ENCODE measurements around the gene ID1. TPM values are rescaled to one million over a fixed set of nuclear protein-coding genes. Genes with fewer than 3 reads are reported as not detected.

ID1 gene
- total and polyA plus RNA-seq, 4 experiments from 2014 or later: 0.49 to 1.4 (median 0.50) TPM; not detected in 1

DNA sequence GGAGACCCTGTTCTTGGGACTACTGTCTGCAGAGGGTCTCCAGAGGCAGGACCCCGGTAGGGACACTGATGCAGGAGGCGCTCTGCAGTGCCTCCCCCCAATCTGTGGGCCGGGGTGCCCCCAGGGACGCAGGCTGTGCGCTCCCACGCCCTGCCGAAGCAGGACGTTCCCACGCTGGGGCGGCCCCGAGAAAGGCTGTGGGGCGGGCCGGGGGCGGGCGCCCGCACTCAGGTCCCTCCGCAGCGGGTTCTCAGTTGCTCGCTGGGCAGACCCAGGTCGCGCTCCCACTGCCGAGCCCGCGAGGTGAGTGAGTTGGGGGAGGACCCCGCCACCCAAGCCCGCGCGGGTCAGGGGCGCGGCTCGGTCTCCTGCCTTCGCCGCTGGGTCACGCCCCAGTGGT, 32.6 kb downstream of the ID1 start, which contains the start of gene COX4I2:
Gene COX4I2 (plus strand): TSS at position 253 of the 400 bp plus-strand sequence. CDS start 1,106 bp downstream, outside the sequence.
- POLR2A ChIA-PET (ENCODE audit: partially characterized antibody): no interaction called here
- Histone ChIP-seq H3K4me1 (ENCODE audit: insufficient read depth, low read length) (no peaks in the 10 kb centered on the region), H3K27me3 (ENCODE audit: insufficient read depth, low read length) (no peaks in the 10 kb centered on the region), H3K27ac (ENCODE audit: low read depth, low read length) (no peak within 1 kb of the TSS), H3K4me3 (ENCODE audit: low read length in 2 of 2) (no peak within 1 kb of the TSS), H3K36me3 (ENCODE audit: insufficient read depth, low read length) (no peaks in the 10 kb centered on the region), H3K9me3 (ENCODE audit: control insufficient read depth in 1 of 2, low read length in 2 of 2) (no peaks in the 10 kb centered on the region)
- Mint-ChIP-seq H3K4me3 (no peak within 1 kb of the TSS), H3K36me3 (no peaks in the 10 kb centered on the region), H3K4me1 (peaks cover 0 to 1% (median under 1%) of the 10 kb centered on the region in 4 donors), H3K9me3 (no peaks in the 10 kb centered on the region), H3K27ac (no peak within 1 kb of the TSS), H3K27me3 (peaks cover 3 to 4% of the 10 kb centered on the region in 2 donors)
- CTCF ChIA-PET (ENCODE audit: partially characterized antibody): no interaction called here
- no peak for DNase-seq
- intact Hi-C loops (cut with micrococcal nuclease): no loop called here

DNA sequence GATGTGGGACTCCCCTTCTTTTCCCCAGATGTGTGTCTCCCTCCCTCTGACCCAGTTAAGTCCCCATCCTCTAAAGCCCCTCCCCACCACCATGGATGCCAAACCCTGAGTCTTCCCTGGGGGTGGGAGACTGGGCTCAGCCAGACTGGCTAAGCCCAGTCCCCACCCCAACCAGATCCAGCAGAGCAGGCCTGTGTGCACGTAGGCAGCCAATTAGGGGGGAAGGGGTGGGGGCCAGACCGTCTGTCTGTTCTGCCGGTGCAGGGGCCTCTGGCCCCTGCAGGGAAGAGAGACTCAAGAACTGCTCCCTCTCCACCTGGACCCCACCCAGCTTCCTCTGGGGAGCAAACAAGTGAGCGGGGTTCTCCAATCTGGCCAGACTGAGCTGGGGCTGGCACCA, 33.2 kb downstream of the ID1 start:
- intact Hi-C loops (cut with micrococcal nuclease): no loop called here
- Histone ChIP-seq H3K4me1 (ENCODE audit: insufficient read depth, low read length) (no peaks in the 10 kb centered on the region), H3K4me3 (ENCODE audit: low read length in 2 of 2) (no peak overlapping the region), H3K27me3 (ENCODE audit: insufficient read depth, low read length) (no peaks in the 10 kb centered on the region), H3K27ac (ENCODE audit: low read depth, low read length) (no peak overlapping the region), H3K36me3 (ENCODE audit: insufficient read depth, low read length) (no peaks in the 10 kb centered on the region), H3K9me3 (ENCODE audit: control insufficient read depth in 1 of 2, low read length in 2 of 2) (no peaks in the 10 kb centered on the region)
- DNase-seq: no peak
- ChIA-PET POLR2A (ENCODE audit: partially characterized antibody) (no interaction called here), CTCF (ENCODE audit: partially characterized antibody) (no interaction called here)
- Mint-ChIP-seq H3K36me3 (no peaks in the 10 kb centered on the region), H3K4me3 (no peak overlapping the region), H3K4me1 (peaks cover 5 to 7% (median 6%) of the 10 kb centered on the region in 4 donors), H3K27ac (no peak overlapping the region), H3K9me3 (peaks cover 0 to 2% (median 0%) of the 10 kb centered on the region in 8 donors), H3K27me3 (peaks cover 5 to 7% of the 10 kb centered on the region in 2 donors)

DNA sequence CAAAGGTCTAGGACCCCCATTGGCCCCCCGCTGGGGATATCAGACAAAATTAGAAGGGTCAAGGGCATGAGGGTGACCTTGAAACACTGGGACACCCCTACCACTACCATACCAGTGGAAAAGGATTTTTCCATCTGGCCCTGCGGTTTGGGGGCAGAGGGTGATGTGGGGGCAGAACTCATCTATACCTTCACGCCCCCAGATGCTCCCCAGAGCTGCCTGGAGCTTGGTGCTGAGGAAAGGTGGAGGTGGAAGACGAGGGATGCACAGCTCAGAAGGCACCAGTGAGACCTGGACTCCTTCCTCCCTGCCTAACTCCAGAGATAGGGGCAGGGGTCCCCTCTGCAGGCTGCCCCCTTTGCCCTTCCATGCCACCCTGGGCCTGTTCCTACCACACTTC, 33.7 kb downstream of the ID1 start:
- Mint-ChIP-seq H3K4me3 (no peak overlapping the region), H3K4me1 (peaks cover 5 to 10% (median 6%) of the 10 kb centered on the region in 4 donors), H3K27me3 (peaks cover 5 to 7% of the 10 kb centered on the region in 2 donors), H3K9me3 (peaks cover 0 to 2% (median 0%) of the 10 kb centered on the region in 8 donors), H3K27ac (no peak overlapping the region), H3K36me3 (no peaks in the 10 kb centered on the region)
- POLR2A ChIA-PET (ENCODE audit: partially characterized antibody): no interaction called here
- CTCF ChIA-PET (ENCODE audit: partially characterized antibody): no interaction called here
- H3K4me1 ChIP-seq (ENCODE audit: insufficient read depth, low read length): no peaks in the 10 kb centered on the region
- intact Hi-C loops (cut with micrococcal nuclease): no loop called here
- H3K27me3 ChIP-seq (ENCODE audit: insufficient read depth, low read length): no peaks in the 10 kb centered on the region
- no peaks in the 10 kb centered on the region for H3K36me3 ChIP-seq (ENCODE audit: insufficient read depth, low read length)
- no peak overlapping the region for H3K4me3 ChIP-seq (ENCODE audit: low read length in 2 of 2)
- no peak overlapping the region for H3K27ac ChIP-seq (ENCODE audit: low read depth, low read length)
- no peak for DNase-seq
- no peaks in the 10 kb centered on the region for H3K9me3 ChIP-seq (ENCODE audit: control insufficient read depth in 1 of 2, low read length in 2 of 2)

DNA sequence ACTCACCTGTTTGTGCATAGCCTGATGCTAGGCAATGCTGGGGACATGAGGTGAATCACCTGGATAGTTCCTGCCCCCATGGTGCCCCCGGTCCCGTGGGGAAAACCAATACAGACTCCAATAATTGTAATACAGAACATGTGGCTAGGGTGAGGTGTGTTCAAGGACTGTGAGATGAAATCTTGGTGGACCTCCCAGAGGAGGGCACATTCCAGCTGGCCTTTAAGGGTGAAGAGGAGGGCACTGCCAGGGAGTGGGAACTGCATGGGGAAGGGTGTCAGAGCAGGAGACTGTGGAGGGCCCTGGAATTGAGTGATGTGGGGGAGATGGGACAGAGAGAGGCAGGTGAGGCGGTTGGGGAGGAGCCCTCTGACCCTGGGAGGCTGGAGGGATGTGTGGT, 35.2 kb downstream of the ID1 start:
- Mint-ChIP-seq H3K4me1 (peaks cover 5 to 10% (median 6%) of the 10 kb centered on the region in 4 donors), H3K27me3 (peaks cover 5 to 7% of the 10 kb centered on the region in 2 donors), H3K36me3 (no peaks in the 10 kb centered on the region), H3K9me3 (peaks cover 0 to 2% (median 0%) of the 10 kb centered on the region in 8 donors), H3K27ac (peak overlapping the region in 1 of 7 donors; percentile 11), H3K4me3 (no peak overlapping the region)
- no peaks in the 10 kb centered on the region for H3K36me3 ChIP-seq (ENCODE audit: insufficient read depth, low read length)
- no peak overlapping the region for H3K27ac ChIP-seq (ENCODE audit: low read depth, low read length)
- no peak for DNase-seq
- CTCF ChIA-PET (ENCODE audit: partially characterized antibody): interaction anchor here (1.1 kb wide), 1 partner anchor 21 kb away, joined by 3 read pairs; no protein-coding TSS in a partner anchor
- intact Hi-C loops (cut with micrococcal nuclease): no loop called here
- H3K9me3 ChIP-seq (ENCODE audit: control insufficient read depth in 1 of 2, low read length in 2 of 2): no peaks in the 10 kb centered on the region
- no peak overlapping the region for H3K4me3 ChIP-seq (ENCODE audit: low read length in 2 of 2)
- POLR2A ChIA-PET (ENCODE audit: partially characterized antibody): no interaction called here
- H3K27me3 ChIP-seq (ENCODE audit: insufficient read depth, low read length): no peaks in the 10 kb centered on the region
- no peaks in the 10 kb centered on the region for H3K4me1 ChIP-seq (ENCODE audit: insufficient read depth, low read length)

DNA sequence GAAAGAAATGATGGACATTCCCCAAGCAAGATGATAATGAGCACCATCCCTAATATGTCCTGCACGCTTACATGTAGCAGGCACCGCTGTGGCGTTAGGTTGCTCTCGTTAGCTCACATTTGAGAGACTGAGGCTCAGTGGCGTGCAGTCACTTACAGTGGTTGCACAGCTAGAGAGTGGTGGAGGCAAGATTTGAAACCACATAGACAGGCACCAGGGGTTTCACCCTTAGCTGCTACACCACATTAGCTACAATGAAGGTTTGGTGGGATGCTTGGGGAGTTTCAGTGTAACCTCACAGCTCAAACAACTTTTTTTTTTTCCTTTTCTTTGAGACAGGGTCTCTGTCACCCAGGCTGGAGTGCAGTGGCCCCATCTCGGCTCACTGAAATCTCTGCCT, 36.3 kb downstream of the ID1 start:
- intact Hi-C loops (cut with micrococcal nuclease): no loop called here
- no peaks in the 10 kb centered on the region for H3K27me3 ChIP-seq (ENCODE audit: insufficient read depth, low read length)
- Mint-ChIP-seq H3K4me1 (peaks cover 5 to 10% (median 6%) of the 10 kb centered on the region in 4 donors), H3K36me3 (no peaks in the 10 kb centered on the region), H3K27me3 (peaks cover 5 to 8% of the 10 kb centered on the region in 2 donors), H3K9me3 (peaks cover 0 to 2% (median 0%) of the 10 kb centered on the region in 8 donors), H3K4me3 (no peak overlapping the region), H3K27ac (no peak overlapping the region)
- no peaks in the 10 kb centered on the region for H3K9me3 ChIP-seq (ENCODE audit: control insufficient read depth in 1 of 2, low read length in 2 of 2)
- no peak overlapping the region for H3K4me3 ChIP-seq (ENCODE audit: low read length in 2 of 2)
- H3K4me1 ChIP-seq (ENCODE audit: insufficient read depth, low read length): no peaks in the 10 kb centered on the region
- H3K27ac ChIP-seq (ENCODE audit: low read depth, low read length): no peak overlapping the region
- ChIA-PET POLR2A (ENCODE audit: partially characterized antibody) (no interaction called here), CTCF (ENCODE audit: partially characterized antibody) (interaction anchor here (0.9 to 1.6 kb wide), 3 partner anchors 11 to 82 kb away, joined by 3 to 5 read pairs (median 5); no protein-coding TSS in a partner anchor)
- no peaks in the 10 kb centered on the region for H3K36me3 ChIP-seq (ENCODE audit: insufficient read depth, low read length)
- no peak for DNase-seq

DNA sequence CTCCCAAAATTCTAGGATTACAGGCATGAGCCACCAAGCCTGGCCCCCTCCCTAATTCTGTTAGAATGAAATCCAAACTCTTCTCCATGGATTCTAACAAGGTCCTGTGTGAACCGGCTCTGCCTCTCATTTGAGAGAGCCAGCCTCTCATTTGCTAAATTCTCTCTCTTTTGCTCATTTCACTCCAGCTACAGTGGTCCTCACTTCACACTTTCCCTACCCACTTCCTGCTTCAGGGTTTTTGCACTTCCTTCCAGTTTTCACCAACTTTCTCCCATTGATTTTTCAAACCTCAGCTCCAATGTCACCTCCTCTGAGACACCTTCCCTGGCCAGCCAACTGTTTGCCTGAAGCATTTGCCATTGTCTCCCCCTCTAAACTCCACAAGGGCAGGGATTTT, 37.7 kb downstream of the ID1 start:
- CTCF ChIA-PET (ENCODE audit: partially characterized antibody): no interaction called here

DNA sequence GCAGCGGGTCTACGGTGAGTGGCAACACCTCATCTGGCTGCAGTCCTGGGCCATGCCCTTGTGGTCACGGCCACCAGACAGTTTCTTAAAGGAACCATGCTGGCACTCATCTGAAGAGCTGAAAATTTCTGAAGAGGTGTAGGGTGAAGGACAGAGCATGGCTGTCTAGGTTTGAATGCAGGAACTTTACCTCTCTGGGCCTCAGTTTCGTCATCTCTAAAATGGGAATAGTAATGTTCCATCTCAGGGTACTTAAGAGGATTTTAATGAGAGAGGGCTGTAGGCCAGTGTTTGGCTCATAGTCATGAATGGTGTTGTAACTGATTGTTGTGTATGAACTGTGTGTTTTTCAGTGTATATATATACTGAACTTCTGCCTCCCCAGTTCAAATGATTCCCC, 38.4 kb downstream of the ID1 start:
- Histone ChIP-seq H3K9me3 (ENCODE audit: control insufficient read depth in 1 of 2, low read length in 2 of 2) (no peaks in the 10 kb centered on the region), H3K4me3 (ENCODE audit: low read length in 2 of 2) (no peak overlapping the region), H3K4me1 (ENCODE audit: insufficient read depth, low read length) (no peaks in the 10 kb centered on the region), H3K27ac (ENCODE audit: low read depth, low read length) (no peak overlapping the region), H3K27me3 (ENCODE audit: insufficient read depth, low read length) (no peaks in the 10 kb centered on the region), H3K36me3 (ENCODE audit: insufficient read depth, low read length) (no peaks in the 10 kb centered on the region)
- intact Hi-C loops (cut with micrococcal nuclease): no loop called here
- Mint-ChIP-seq H3K27ac (peak overlapping the region in 1 of 7 donors; percentile 11), H3K36me3 (no peaks in the 10 kb centered on the region), H3K4me1 (peaks cover 5 to 10% (median 6%) of the 10 kb centered on the region in 4 donors), H3K4me3 (no peak overlapping the region), H3K27me3 (peaks cover 3 to 8% of the 10 kb centered on the region in 2 donors), H3K9me3 (peaks cover 0 to 2% (median 0%) of the 10 kb centered on the region in 8 donors)
- ChIA-PET POLR2A (ENCODE audit: partially characterized antibody) (no interaction called here), CTCF (ENCODE audit: partially characterized antibody) (no interaction called here)
- no peak for DNase-seq

More for the DNA sequence above, 37.7 kb downstream of the ID1 start:
- no peaks in the 10 kb centered on the region for H3K36me3 ChIP-seq (ENCODE audit: insufficient read depth, low read length)
- Mint-ChIP-seq H3K27ac (peak overlapping the region in 1 of 7 donors; percentile 60), H3K4me1 (peaks cover 5 to 10% (median 6%) of the 10 kb centered on the region in 4 donors), H3K9me3 (peaks cover 0 to 2% (median 0%) of the 10 kb centered on the region in 8 donors), H3K36me3 (no peaks in the 10 kb centered on the region), H3K4me3 (no peak overlapping the region), H3K27me3 (peaks cover 5 to 8% of the 10 kb centered on the region in 2 donors)
- no peaks in the 10 kb centered on the region for H3K27me3 ChIP-seq (ENCODE audit: insufficient read depth, low read length)
- no peaks in the 10 kb centered on the region for H3K9me3 ChIP-seq (ENCODE audit: control insufficient read depth in 1 of 2, low read length in 2 of 2)
- H3K4me1 ChIP-seq (ENCODE audit: insufficient read depth, low read length): no peaks in the 10 kb centered on the region
- no peak for DNase-seq
- POLR2A ChIA-PET (ENCODE audit: partially characterized antibody): no interaction called here
- intact Hi-C loops (cut with micrococcal nuclease): no loop called here
- H3K4me3 ChIP-seq (ENCODE audit: low read length in 2 of 2): no peak overlapping the region
- no peak overlapping the region for H3K27ac ChIP-seq (ENCODE audit: low read depth, low read length)
